ENCODE measurements around the gene LHX3.

LHX3 gene

GRCh38 chr9:136204838-136205706 is at the start of gene LHX3:
LHX3 (minus strand) TSS chr9:136205128; CDS start chr9:136205012, 116 bp downstream.
- ATAC-seq (no peak), DNase-seq (peak; percentile 41)

DNA sequence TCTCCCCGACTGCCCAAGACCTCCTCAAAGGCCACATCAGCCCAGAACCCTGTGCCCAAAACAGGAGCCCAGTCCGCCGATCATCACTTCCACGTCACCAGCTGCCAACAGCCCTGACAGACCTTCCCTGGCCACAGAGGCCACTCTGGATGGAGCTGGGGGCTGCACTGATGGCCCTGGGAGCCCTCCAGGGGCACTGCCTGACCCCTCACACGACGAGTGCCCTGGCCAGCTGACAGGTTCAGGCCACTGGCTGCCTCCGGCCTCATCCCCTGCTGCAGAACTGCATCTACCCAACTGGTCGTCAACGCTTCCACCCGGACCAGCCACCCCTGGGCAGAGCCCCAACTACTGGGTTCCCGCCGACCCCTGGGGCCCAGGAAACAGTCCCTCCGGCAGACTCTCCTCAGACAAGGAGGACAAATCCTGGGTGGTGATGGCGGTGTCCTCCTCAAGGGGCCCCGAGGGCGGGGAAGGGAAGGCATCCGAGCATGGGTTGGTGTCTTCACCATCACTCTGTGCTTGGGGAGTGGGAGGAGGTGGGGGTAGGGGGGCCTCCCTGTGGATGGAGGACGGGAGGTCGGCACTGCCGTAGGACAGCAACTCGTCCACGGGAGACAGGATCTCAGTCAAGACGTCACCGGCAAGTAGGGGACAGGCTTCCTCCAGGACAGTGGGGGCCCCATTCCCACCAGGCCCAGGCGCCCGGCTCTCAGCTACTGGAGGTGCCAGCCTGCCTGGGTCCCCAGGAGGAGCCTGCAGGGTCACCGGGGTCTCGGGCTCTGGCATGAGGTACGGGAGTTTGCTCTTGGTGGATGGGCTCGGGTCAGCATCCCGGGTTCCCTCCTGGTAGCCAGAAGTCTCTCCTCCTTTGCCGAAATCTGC is 48.6 kb upstream of the LHX3 start:
- ATAC-seq (no peak), DNase-seq (no peak)

DNA sequence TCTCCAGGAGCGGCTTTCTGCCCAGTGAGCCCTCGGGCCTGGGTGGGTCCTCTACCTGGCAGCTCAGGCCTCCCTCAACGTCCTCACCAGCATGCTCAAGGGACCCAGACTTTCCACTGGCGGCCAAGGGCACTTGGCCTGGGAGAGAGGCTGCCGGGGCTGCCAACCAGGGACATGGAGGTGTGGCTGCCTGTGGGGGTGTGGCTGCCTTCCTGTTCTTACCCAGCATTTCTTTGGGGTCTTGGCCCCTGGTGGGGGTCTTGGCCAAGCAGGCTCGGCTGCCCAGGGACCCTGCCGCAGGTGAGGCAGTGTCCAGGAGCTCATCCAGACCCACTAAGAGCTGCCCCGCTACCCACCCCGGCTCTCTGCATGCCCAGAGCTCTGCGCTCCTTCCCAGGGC is 47.9 kb upstream of the LHX3 start:
- ATAC-seq (no peak), DNase-seq (no peak)

GRCh38 chr9:136252281-136252680 is 47.4 kb upstream of the LHX3 start:
- no peak for ATAC-seq

GRCh38 chr9:136251264-136252115 is 46.6 kb upstream of the LHX3 start:
- ATAC-seq: peak; percentile 15
- DNase-seq: no peak

More at GRCh38 chr9:136252281-136252680, 47.4 kb upstream of the LHX3 start:
- no peak for DNase-seq

DNA sequence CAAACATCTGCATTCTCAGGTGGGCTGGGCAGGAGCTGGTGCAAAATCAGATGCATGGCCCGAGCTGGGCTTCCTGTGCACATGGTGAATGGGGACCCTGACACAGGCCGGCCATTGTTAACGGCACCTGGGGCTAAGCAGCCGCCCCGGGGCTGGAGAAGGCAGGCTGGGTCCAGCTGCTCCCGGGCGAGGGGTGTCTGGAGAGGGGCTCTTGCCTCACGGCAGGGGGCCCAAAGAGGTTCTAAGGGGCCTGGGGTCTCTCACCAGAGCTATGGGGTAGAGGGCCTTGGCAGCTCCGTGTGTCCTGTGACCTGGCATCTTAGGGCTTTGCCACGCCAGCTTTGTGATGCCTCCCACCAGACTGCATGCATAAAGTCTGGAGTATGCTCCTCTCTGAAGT is 45.7 kb upstream of the LHX3 start:
- no peak for ATAC-seq
- no peak for DNase-seq

- no peak for DNase-seq
- ATAC-seq: no peak
Observed at GRCh38 chr9:136249877-136250559, 45.1 kb upstream of the LHX3 start.

DNA sequence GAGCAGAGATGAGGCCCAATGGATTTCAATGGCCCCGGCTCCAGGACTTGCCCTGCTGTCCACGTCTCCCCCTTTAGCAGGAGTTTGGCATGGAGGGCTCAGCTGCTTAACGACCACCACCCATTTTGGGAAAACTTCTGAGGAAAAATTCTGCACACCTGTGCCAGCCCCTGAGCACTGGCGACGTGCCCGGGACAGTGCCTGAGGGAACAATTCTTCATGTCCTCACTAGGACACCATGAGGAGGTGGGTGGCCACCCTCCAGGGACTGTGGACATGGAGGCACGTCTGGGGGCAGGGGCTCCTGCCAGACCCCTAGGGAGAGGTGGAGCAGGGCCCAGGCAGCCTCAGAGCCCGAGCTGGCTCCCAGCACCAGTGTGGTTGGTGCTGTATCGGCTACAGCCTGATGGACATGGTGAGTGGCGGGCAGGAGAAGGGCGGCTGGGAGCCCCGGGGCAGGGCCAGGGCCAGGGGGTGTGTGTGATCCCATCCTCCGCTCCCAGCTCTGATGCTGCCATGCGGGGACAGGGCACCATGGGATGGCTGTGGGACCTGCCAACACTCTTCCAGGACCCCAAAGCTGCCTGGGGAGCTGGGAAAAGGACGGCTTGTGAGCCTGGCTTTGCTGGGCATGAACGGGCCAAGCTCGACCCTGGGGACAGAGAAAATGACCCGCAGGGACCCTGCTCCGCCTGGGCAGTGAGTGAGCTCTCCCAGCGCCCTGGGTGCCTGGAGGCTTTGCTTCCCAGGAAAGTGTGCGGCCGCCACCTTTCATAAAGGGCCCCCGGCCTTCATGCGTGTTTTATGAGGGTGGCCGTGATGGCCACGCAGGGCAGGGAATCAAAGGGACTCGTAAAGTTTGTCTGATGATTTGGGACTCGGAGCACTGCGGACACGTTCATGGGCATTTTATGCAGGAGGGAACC is 44.3 kb upstream of the LHX3 start:
- DNase-seq (no peak), ATAC-seq (no peak)

- ATAC-seq (no peak), DNase-seq (no peak)
Observed at GRCh38 chr9:136247947-136248637, 43.2 kb upstream of the LHX3 start.

DNA sequence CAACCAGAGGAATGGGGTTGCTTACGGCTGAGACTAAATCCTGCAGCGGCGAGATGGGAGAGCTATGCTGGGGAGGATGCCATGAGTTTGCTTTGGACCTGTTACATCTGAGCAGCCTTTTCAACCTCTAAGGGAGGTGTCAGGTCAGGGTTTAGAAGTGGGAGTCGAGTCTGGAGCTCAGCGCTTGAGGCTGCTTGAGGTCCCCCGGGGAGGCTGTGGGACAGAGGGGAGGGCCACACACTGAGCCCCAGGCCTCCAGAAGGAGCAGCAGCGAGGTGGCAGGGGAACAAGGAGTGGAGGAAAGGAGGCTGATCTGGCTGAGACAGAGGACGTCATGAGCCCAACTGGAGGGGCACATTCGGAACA is 42.6 kb upstream of the LHX3 start:
- DNase-seq (no peak), ATAC-seq (no peak)

DNA sequence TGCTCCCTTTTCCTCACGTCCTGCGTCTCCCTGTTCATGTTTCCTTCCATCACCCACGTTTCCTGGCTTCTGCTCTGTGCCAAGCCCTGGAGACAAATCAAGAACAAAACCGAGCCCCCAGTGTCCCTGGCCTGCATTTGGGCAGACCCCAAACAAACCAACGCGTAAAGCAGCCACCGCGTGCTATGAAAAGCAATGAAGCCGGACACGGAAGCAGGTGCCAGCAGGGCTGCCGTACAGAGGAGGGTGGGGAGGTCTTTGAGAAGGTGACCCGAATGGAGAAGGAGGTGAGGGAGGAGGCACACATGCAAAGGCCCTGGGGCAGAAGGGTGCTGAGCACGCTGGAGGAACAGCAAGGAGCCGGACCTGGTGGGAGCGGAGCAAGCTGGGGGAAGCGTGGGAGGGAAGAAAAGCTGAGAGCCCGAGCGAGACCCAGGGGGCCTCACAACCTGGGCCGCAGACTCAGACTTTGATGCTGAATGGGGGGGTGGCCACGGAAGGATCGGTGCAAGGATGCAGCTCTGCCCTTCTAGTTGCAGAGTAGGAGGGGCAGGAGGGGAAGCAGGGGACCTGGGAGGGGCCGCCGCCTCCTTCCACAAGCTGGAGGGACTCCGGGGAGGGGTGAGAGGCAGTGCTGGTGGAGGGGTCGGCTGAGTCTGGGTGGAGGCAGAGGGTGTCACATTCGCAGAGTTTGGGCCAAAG is 42.1 kb upstream of the LHX3 start:
- DNase-seq: no peak
- ATAC-seq: no peak

DNA sequence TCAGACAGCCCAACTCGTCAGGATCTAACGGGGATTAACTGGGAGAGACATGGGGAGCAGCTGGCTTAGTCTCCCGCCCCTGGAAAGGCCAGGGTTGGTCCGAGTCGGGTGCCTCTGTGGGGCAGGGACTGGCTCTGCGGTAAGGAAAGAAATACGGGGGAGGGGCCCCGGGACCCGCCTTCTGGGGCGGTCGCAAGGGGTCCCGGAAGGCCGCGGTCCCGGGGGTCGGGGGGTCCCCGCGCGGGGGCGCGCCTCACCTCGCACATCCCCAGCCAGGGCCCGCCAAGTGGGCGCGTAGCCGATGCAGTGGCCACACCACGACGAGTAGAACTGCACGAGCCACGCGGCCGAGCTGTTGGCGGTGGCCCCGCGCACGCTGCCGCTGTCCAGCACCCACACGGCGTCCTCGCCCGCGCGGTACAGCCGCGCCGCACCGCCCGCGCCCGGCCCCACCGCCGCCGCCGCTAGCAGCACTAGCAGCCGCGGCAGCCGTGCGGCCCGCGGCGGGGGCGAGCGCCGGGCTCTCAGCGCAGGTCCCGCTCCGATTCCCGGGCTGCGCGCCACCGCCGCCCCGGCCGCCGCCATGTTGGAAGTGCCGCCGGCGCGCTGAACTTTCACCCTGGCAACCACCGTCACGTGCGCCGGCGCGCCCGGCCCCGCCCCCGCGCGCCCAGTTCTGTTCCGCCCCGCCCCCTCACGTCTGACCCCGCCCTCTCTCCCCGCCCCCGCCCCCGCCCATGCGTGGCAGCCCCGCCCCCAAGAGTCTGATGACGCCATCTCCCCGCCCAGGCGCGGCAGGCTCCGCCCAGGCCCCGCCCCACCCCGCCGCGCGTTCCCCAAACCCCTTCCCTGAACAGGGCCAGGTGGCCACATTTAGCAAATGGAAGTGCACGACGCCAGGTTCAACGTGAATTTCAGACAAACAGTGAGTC is 40.6 kb upstream of the LHX3 start, which contains the start of gene QSOX2:
Gene QSOX2 (minus strand): TSS at position 594 of the 932 bp plus-strand sequence. CDS start 9 bp downstream, at position 585.
- ATAC-seq (peak; percentile 58), DNase-seq (peak; percentile 87)

DNA sequence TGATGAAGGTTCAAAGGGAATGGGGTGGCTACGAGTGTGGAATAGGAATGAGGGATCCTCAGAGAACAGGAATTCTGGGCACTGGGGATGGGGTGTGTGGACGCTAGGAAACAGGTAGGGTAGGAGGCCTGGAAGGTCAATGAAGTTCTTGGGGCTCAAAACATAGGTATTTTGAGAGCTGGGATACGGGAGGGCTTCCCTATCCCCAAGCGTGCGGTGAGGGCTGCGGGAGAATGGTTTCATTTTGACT is 40.0 kb upstream of the LHX3 start:
- no peak for DNase-seq

DNA sequence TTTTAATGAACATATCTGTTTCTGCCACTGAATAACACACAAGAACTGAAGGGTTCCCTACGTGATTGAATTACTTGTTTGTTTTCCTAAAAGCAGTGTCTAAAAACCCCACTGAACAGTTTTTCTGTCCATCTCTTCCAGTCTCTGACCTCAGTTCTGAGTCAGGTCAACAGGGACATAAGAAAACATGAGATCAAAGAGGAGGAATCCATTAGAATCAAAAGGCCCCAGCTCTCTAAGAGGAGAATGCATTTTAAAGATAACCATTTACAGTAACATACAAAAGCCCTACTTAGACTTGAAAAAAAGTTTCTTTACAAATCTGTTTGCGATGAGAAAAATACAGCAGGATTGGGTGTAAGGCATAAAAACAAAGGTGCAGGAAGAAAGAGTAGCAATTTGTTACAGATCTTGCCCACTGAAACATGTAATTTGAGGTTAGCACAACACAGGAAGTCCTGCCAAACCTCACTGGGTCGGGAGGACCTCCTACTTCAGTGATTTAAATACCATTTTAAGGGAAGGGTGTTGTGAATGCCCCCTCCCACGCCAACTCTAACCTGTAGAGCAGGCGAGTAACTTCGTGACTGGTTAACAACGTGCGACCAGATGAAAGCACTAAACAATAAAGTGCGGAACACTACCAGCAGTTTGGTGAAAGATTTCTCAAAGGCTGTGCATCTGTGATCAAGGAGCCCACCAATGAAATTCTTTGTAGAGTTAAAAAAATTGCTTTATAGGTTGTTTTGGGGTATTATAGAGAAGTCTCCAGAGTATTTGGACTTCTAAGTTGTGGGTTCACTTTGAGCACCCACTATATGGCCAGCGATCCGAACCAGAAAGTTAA is 39.4 kb upstream of the LHX3 start:
- ATAC-seq (peak; percentile 71), DNase-seq (peak; percentile 73)

More for the DNA sequence above, 40.0 kb upstream of the LHX3 start:
- ATAC-seq: no peak

GRCh38 chr9:136243631-136244030 is 38.7 kb upstream of the LHX3 start:
- ATAC-seq: no peak
- no peak for DNase-seq

- DNase-seq: no peak
Observed at GRCh38 chr9:136242918-136243525, 38.1 kb upstream of the LHX3 start.

GRCh38 chr9:136242248-136242647 is 37.3 kb upstream of the LHX3 start:
- DNase-seq (no peak), ATAC-seq (no peak)

More at GRCh38 chr9:136242918-136243525, 38.1 kb upstream of the LHX3 start:
- no peak for ATAC-seq

All from stimulated activated naive CD8-positive, alpha-beta T cell treated with anti-CD3 and anti-CD28 coated beads, Interleukin-15, Interleukin-2, amounts not matched to agents 100 U/mL and 50 U/mL, for 24 hours (primary cell).